Transverse colon (tissue), 4 donors: ENCODE results near the gene PLCL1.

Source experiments
- POLR2AphosphoS5 ChIP-seq, 3 donors: sonication (generic); formaldehyde crosslinking; IDR thresholded peaks; one replicate each; pipeline ENCODE4 v1.6.1; 2016; ENCODE audit warnings: antibody characterized with exemption in 3 of 3
- TF ChIP-seq, protein P1 (sequence below), 5 experiments: fragments of 200-600 bp in 3 of 5; fragments of 450-650 bp in 2 of 5; sonication (generic) in 3 of 5; IDR thresholded peaks; 1 replicate in 2 of 5; 2 replicates in 3 of 5; pipeline ENCODE4 v1.5.1; 2016 to 2017; ENCODE audit warnings: antibody characterized with exemption in 5 of 5, inconsistent platforms in 3 of 5, mild to moderate bottlenecking in 2 of 5, moderate library complexity in 1 of 5

GRCh38 chr2:197947219-197947757, 142.9 kb downstream of the PLCL1 start:
- TF ChIP-seq, protein P1, sequence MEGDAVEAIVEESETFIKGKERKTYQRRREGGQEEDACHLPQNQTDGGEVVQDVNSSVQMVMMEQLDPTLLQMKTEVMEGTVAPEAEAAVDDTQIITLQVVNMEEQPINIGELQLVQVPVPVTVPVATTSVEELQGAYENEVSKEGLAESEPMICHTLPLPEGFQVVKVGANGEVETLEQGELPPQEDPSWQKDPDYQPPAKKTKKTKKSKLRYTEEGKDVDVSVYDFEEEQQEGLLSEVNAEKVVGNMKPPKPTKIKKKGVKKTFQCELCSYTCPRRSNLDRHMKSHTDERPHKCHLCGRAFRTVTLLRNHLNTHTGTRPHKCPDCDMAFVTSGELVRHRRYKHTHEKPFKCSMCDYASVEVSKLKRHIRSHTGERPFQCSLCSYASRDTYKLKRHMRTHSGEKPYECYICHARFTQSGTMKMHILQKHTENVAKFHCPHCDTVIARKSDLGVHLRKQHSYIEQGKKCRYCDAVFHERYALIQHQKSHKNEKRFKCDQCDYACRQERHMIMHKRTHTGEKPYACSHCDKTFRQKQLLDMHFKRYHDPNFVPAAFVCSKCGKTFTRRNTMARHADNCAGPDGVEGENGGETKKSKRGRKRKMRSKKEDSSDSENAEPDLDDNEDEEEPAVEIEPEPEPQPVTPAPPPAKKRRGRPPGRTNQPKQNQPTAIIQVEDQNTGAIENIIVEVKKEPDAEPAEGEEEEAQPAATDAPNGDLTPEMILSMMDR (IDR thresholded peaks at IDR 0.05), result no peak
- no peak for TF ChIP-seq POLR2AphosphoS5 (IDR thresholded peaks at IDR 0.05)
